Astrocyte of the cerebellum (primary cell): ENCODE measurements around the gene DCBLD2.

ENCODE experiments used
- DNase-seq: peaks from one replicate; pipeline ENCODE4 v3.0.0-alpha.2; 2011; ENCODE audit warnings: low read depth
- H3K4me3 ChIP-seq: 2 replicates; pipeline ENCODE4 v1.5.1; 2011; ENCODE audit warnings: mild to moderate bottlenecking, low read depth, low read length, moderate library complexity
- CTCF ChIP-seq: IDR thresholded peaks from 2 replicates; pipeline ENCODE4 v1.5.1; 2012; ENCODE audit warnings: low read length, low read depth, moderate library complexity, mild to moderate bottlenecking; ENCODE audit errors: missing control alignments
- in situ Hi-C: cut with HindIII; loops from 2 replicates; pipeline ENCODE4 v1.10.0; 2017; ENCODE audit warnings: low sequenced_read_pairs

Gene DCBLD2

GRCh38 chr3:98759629-98760028 lies 141.9 kb downstream of the DCBLD2 start:
- TF ChIP-seq CTCF = no peak
- H3K4me3 ChIP-seq = no peak overlapping the region
- DNase-seq = no peak
- in situ Hi-C loops = no loop called here

GRCh38 chr3:98755601-98756000 lies 145.9 kb downstream of the DCBLD2 start:
- in situ Hi-C loops = no loop called here
- H3K4me3 ChIP-seq = no peak overlapping the region
- no peak for DNase-seq
- no peak for TF ChIP-seq CTCF

GRCh38 chr3:98754483-98754882 lies 147.0 kb downstream of the DCBLD2 start:
- H3K4me3 ChIP-seq = no peak overlapping the region
- in situ Hi-C loops = no loop called here
- no peak for DNase-seq
- TF ChIP-seq CTCF = no peak

- DNase-seq = no peak
- no peak for TF ChIP-seq CTCF
- in situ Hi-C loops = no loop called here
- no peak overlapping the region for H3K4me3 ChIP-seq
Measured at GRCh38 chr3:98750276-98750919, 151.1 kb downstream of the DCBLD2 start.

- DNase-seq = no peak
- no peak overlapping the region for H3K4me3 ChIP-seq
- TF ChIP-seq CTCF = no peak
- in situ Hi-C loops = loop anchor here (5.0 kb wide), 1 partner anchor 50 kb away; no protein-coding TSS in a partner anchor
Measured at GRCh38 chr3:98746882-98747281, 154.6 kb downstream of the DCBLD2 start.

GRCh38 chr3:98746122-98746521 lies 155.4 kb downstream of the DCBLD2 start:
- DNase-seq = no peak
- in situ Hi-C loops = loop anchor here (5.0 kb wide), 1 partner anchor 51 kb away; no protein-coding TSS in a partner anchor
- H3K4me3 ChIP-seq = no peak overlapping the region
- TF ChIP-seq CTCF = no peak
